ENCODE measurements around the gene KIRREL1. TPM values are rescaled to one million over a fixed set of nuclear protein-coding genes. Genes with fewer than 3 reads are reported as not detected.
A peak's percentile ranks its signal among the peaks of the same experiment; 100 is the strongest.

Gene KIRREL1
- total RNA-seq, 1 donor from 2014 or later = 39.5 TPM

DNA sequence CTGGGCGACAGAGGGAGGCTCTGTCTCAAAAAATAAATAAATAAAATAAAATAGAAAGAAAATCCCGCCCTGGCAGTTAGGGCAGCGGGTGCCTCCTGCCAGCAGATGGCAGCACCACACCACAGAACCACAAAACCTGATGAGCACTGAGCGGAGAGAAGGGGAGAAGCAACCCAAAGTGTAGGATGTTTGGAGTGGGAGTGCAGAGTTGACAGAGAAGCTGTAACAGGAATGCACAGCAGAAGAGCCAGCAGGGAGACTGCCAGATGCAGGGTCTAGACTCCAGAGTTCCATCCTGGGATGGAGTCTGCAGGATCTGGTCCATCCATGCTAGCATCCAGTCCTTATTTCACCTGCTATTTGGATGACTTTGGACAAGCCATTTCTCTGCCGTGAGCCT lies 29.7 kb upstream of the KIRREL1 start:
- no peak overlapping the region for H3K27ac Mint-ChIP-seq
- Histone ChIP-seq H3K9me3 (ENCODE audit: low read depth) (no peaks in the 10 kb centered on the region), H3F3A (ENCODE audit: low read depth) (no peaks in the 10 kb centered on the region), H2AFZ (replicated peaks) (peak overlapping the region; percentile 76), H3K9ac (no peak overlapping the region), H3K4me1 (peaks cover 17% of the 10 kb centered on the region), H3K79me2 (ENCODE audit: low read depth) (no peaks in the 10 kb centered on the region), H3K27ac (no peak overlapping the region), H4K20me1 (ENCODE audit: low read depth) (no peaks in the 10 kb centered on the region), H3K4me2 (peak overlapping the region; percentile 29), H3K27me3 (no peaks in the 10 kb centered on the region), H3K36me3 (no peaks in the 10 kb centered on the region), H3K4me3 (no peak overlapping the region)
- H3K4me1 Mint-ChIP-seq = peaks cover 15% of the 10 kb centered on the region
- H3K4me3 Mint-ChIP-seq = no peak overlapping the region
- H3K27me3 Mint-ChIP-seq (ENCODE audit: insufficient read depth, low read depth) = peaks cover 4% of the 10 kb centered on the region
- peak; percentile 84 for DNase-seq (ENCODE audit: low spot score)
- no peaks in the 10 kb centered on the region for H3K9me3 Mint-ChIP-seq
- TF ChIP-seq EZH2phosphoT487 (IDR thresholded peaks at IDR 0.05) = no peak
- TF ChIP-seq CTCF (IDR thresholded peaks at IDR 0.05) = peak; percentile 96
- no peak for TF ChIP-seq EZH2 (IDR thresholded peaks at IDR 0.05)
- no peaks in the 10 kb centered on the region for H3K36me3 Mint-ChIP-seq

GRCh38 chr1:157965584-157965983 lies 27.9 kb upstream of the KIRREL1 start:
- Mint-ChIP-seq H3K4me1 (peaks cover 15% of the 10 kb centered on the region), H3K27ac (peak overlapping the region; percentile 26), H3K4me3 (no peak overlapping the region), H3K27me3 (ENCODE audit: insufficient read depth, low read depth) (peaks cover 10% of the 10 kb centered on the region), H3K36me3 (no peaks in the 10 kb centered on the region), H3K9me3 (peaks cover 3% of the 10 kb centered on the region)
- Histone ChIP-seq H3K9ac (no peak overlapping the region), H3K36me3 (no peaks in the 10 kb centered on the region), H3K9me3 (ENCODE audit: low read depth) (no peaks in the 10 kb centered on the region), H3F3A (ENCODE audit: low read depth) (no peaks in the 10 kb centered on the region), H2AFZ (replicated peaks) (no peak overlapping the region), H3K27me3 (no peaks in the 10 kb centered on the region), H3K4me2 (no peak overlapping the region), H3K79me2 (ENCODE audit: low read depth) (no peaks in the 10 kb centered on the region), H3K27ac (no peak overlapping the region), H3K4me1 (peaks cover 17% of the 10 kb centered on the region), H4K20me1 (ENCODE audit: low read depth) (no peaks in the 10 kb centered on the region), H3K4me3 (no peak overlapping the region)
- no peak for TF ChIP-seq EZH2 (IDR thresholded peaks at IDR 0.05)
- no peak for TF ChIP-seq EZH2phosphoT487 (IDR thresholded peaks at IDR 0.05)
- no peak for TF ChIP-seq CTCF (IDR thresholded peaks at IDR 0.05)
- DNase-seq (ENCODE audit: low spot score) = peak; percentile 13

- Histone ChIP-seq H3F3A (ENCODE audit: low read depth) (no peaks in the 10 kb centered on the region), H2AFZ (replicated peaks) (no peak overlapping the region), H3K27me3 (no peaks in the 10 kb centered on the region), H3K4me2 (no peak overlapping the region), H4K20me1 (ENCODE audit: low read depth) (no peaks in the 10 kb centered on the region), H3K79me2 (ENCODE audit: low read depth) (no peaks in the 10 kb centered on the region), H3K36me3 (no peaks in the 10 kb centered on the region), H3K27ac (no peak overlapping the region), H3K9me3 (ENCODE audit: low read depth) (no peaks in the 10 kb centered on the region), H3K9ac (no peak overlapping the region), H3K4me3 (no peak overlapping the region), H3K4me1 (peaks cover 17% of the 10 kb centered on the region)
- peaks cover 6% of the 10 kb centered on the region for H3K27me3 Mint-ChIP-seq (ENCODE audit: insufficient read depth, low read depth)
- no peaks in the 10 kb centered on the region for H3K36me3 Mint-ChIP-seq
- DNase-seq (ENCODE audit: low spot score) = no peak
- H3K4me3 Mint-ChIP-seq = peak overlapping the region; percentile 6
- TF ChIP-seq CTCF (IDR thresholded peaks at IDR 0.05) = no peak
- TF ChIP-seq EZH2phosphoT487 (IDR thresholded peaks at IDR 0.05) = no peak
- TF ChIP-seq EZH2 (IDR thresholded peaks at IDR 0.05) = no peak
- peak overlapping the region; percentile 26 for H3K27ac Mint-ChIP-seq
- peaks cover 15% of the 10 kb centered on the region for H3K4me1 Mint-ChIP-seq
- peaks cover 6% of the 10 kb centered on the region for H3K9me3 Mint-ChIP-seq
These were observed 27.4 kb upstream of the KIRREL1 start for GRCh38 chr1:157966031-157966537.

All from neural progenitor cell (in vitro differentiated cells).